ENCODE results near the gene SYNGR3.

The SYNGR3 gene

DNA sequence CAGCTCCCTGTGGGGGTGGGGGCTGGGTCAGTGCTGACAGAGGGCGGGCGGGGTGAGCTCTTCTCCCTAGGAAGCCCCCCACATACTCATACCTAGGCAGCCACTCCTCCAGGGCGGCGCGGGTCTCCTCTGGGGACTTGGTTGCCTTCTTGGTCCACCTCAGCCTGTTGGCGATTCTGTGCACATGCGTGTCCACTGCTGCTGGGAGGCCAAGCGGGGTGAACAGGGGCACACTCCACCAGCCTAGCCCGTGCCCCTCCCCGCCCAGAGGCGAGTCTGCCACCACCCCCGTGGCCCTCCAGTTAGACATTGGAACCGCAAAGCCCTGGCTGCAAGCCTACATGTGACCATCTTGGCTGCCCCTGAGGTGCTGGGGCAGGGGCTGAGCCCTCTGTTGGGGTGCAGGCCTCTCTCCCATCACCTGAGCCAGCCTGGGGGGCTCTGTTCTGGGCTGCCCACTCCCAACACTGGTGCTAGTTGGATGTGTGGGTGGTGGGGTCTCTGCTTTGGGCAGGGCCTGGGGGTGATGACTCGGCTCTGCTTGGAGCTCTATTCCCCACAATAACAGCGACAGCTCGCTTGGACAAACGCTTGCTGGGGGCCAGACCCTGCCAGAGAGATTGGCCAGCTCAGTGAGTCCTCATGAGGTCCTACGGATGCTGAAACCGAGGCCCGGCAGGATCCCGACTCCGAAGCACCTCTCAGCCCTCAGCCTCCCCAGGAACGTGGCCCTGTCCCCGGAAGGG, 50.4 kb downstream of the SYNGR3 start:
- H3K4me3 ChIP-seq (ENCODE audit: low read depth, low read length), result no peak overlapping the region
- TF ChIP-seq, protein P1, sequence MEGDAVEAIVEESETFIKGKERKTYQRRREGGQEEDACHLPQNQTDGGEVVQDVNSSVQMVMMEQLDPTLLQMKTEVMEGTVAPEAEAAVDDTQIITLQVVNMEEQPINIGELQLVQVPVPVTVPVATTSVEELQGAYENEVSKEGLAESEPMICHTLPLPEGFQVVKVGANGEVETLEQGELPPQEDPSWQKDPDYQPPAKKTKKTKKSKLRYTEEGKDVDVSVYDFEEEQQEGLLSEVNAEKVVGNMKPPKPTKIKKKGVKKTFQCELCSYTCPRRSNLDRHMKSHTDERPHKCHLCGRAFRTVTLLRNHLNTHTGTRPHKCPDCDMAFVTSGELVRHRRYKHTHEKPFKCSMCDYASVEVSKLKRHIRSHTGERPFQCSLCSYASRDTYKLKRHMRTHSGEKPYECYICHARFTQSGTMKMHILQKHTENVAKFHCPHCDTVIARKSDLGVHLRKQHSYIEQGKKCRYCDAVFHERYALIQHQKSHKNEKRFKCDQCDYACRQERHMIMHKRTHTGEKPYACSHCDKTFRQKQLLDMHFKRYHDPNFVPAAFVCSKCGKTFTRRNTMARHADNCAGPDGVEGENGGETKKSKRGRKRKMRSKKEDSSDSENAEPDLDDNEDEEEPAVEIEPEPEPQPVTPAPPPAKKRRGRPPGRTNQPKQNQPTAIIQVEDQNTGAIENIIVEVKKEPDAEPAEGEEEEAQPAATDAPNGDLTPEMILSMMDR (IDR thresholded peaks at IDR 0.05; ENCODE audit: borderline replicate concordance, insufficient read depth, low read depth, low read length), result no peak

DNA sequence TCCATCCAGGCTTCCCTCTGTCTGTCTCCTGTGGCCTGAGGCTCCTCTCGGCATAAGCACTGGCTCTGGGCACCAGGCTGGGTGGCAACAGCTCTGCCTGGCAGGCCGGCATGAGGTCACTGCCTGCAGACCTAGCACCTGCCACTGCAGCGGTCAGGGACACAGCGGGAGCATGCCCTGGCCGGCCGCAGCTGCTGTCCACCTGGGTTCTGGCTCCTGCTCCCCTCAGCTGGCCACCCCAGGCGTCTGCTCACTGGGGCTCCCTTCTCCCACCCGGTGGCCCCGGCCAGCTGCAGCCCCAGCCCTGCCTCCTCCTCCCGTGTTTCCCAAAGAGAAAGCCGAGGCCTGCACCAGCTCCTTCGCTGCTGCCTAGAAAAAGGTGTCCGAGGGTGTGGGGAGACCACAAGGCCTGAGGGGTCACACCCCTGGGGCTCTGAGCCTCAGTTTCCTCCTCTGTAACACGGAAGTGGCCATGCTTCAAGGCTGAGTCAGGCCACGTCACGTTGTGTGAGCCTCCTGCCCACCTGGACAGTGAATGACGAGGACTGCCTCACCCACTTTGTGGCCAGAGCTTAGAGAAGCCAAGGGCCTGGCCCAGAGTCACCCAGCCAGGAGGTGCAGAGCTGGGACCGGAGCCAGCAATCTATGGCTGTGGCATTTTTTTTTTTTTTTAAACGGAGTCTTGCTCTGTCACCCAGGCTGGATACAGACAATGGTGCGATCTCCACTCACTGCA, 51.2 kb downstream of the SYNGR3 start:
- H3K4me3 ChIP-seq (ENCODE audit: low read depth, low read length), result no peak overlapping the region
- TF ChIP-seq, protein P1 (IDR thresholded peaks at IDR 0.05; ENCODE audit: borderline replicate concordance, insufficient read depth, low read depth, low read length), result no peak

DNA sequence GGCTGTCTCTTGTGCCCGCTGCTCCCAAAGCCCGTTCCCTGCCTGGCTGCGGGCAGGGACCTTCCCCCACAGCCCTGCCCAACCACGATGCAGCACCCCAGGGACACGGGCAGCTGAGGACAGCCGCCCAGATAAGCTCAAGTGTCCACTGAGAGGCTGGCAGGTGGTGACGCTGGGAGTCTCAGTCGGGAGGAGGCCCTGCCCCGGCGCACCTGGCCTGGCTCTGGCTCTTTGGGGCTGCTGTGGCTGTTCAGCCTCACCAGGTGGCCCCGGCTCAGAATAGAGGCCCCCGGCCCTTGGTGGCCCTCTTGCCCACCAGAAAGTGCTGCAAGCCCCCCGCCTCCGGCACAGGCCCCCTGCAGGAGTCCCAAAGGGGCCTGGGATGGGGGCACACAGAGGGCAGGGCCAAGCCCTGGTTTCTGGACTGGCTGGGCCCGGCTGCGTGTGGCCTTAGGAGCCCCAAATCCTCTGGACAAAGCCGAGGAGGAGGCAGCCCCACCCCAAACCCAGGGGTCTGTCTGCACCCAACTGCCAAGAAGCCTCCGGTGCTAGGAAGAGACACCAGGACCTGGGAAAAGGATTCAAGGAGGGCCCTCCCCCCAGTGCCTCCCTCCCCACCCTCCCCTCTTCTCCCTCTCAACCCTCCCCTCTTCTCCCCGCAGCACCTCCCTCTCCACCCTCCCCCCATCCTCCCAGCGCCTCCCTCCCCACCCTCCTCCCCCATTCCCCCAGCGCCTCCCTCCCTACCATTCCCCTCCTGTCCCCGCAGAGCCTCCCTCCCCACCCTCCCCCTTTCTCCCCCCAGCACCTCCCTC, 52.6 kb downstream of the SYNGR3 start:
- TF ChIP-seq, protein P1 (IDR thresholded peaks at IDR 0.05; ENCODE audit: borderline replicate concordance, insufficient read depth, low read depth, low read length), result no peak
- H3K4me3 ChIP-seq (ENCODE audit: low read depth, low read length), result no peak overlapping the region

DNA sequence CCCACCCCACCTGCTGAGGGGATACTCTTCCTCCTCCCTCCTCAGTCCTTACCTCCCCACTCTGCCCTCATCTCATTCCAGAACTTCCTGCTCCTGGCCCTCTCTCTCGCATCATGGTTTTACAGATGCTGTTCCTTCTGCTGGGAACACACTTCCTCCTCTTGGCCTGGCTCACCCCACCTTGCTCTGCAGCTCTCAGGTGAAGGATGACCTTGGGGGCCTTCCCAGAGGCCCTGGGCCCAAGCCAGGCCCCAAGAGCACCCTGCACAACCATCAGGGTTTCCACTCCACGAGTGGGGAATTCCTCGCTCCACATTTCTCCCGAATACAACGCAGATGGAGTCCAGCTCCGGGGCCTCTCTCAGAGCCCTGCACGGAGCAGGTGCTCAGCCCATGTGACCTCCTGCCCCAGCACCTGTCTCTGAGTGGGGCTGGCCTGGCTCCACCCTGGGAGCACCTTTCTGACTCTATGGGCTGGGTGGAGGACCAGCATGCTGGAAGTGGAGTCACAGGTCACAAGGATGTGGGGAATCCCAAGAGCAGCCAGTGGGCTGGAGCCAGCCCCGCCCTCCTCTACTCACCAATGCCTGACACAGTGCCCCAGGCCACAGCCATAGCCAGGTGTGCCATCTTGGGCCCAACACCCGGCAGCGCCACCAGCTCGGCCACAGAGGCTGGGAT, 53.4 kb downstream of the SYNGR3 start:
- TF ChIP-seq, protein P1 (IDR thresholded peaks at IDR 0.05; ENCODE audit: borderline replicate concordance, insufficient read depth, low read depth, low read length), result no peak

More for the DNA sequence above, 53.4 kb downstream of the SYNGR3 start:
- H3K4me3 ChIP-seq (ENCODE audit: low read depth, low read length), result no peak overlapping the region

Data from GM12875 (cell line).